ENCODE measurements around the gene ZBTB34.
"Not testable (repeated sequence)": the region's sequence is repeated elsewhere in the genome, so short reads cannot be mapped to it uniquely, and the experiment has no call there.

DNA sequence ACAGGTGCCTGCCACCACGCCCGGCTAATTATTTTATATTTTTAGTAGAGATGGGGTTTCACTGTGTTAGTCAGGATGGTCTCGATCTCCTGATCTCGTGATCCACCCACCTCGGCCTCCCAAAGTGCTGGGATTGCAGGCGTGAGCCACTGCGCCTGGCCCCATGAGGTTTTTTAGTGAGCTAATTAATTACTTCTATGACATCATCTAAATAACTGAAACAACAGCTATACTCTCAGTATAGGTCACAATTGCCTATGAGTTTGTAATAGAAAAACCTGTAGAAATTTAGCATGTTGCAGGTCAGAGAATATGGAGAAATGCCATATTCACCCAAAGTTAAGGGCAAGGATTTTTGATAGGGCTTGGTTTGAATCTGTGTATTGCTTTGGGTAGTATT, 42.8 kb upstream of the ZBTB34 start:
- not testable (repeated sequence) for TF ChIP-seq POLR2A (IDR thresholded peaks at IDR 0.05)
- TF ChIP-seq, protein P1, sequence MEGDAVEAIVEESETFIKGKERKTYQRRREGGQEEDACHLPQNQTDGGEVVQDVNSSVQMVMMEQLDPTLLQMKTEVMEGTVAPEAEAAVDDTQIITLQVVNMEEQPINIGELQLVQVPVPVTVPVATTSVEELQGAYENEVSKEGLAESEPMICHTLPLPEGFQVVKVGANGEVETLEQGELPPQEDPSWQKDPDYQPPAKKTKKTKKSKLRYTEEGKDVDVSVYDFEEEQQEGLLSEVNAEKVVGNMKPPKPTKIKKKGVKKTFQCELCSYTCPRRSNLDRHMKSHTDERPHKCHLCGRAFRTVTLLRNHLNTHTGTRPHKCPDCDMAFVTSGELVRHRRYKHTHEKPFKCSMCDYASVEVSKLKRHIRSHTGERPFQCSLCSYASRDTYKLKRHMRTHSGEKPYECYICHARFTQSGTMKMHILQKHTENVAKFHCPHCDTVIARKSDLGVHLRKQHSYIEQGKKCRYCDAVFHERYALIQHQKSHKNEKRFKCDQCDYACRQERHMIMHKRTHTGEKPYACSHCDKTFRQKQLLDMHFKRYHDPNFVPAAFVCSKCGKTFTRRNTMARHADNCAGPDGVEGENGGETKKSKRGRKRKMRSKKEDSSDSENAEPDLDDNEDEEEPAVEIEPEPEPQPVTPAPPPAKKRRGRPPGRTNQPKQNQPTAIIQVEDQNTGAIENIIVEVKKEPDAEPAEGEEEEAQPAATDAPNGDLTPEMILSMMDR (IDR thresholded peaks at IDR 0.05): not testable (repeated sequence)
